ENCODE measurements around the gene HK1.

Gene HK1

GRCh38 chr10:69242040-69242851 lies 36.0 kb upstream of the HK1 start:
- no peak for DNase-seq
- no peaks in the 10 kb centered on the region for H3K36me3 ChIP-seq
- TF ChIP-seq, protein P1, sequence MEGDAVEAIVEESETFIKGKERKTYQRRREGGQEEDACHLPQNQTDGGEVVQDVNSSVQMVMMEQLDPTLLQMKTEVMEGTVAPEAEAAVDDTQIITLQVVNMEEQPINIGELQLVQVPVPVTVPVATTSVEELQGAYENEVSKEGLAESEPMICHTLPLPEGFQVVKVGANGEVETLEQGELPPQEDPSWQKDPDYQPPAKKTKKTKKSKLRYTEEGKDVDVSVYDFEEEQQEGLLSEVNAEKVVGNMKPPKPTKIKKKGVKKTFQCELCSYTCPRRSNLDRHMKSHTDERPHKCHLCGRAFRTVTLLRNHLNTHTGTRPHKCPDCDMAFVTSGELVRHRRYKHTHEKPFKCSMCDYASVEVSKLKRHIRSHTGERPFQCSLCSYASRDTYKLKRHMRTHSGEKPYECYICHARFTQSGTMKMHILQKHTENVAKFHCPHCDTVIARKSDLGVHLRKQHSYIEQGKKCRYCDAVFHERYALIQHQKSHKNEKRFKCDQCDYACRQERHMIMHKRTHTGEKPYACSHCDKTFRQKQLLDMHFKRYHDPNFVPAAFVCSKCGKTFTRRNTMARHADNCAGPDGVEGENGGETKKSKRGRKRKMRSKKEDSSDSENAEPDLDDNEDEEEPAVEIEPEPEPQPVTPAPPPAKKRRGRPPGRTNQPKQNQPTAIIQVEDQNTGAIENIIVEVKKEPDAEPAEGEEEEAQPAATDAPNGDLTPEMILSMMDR (IDR thresholded peaks at IDR 0.05; ENCODE audit: low read depth, low read length), result no peak
- H3K4me3 ChIP-seq (ENCODE audit: low read depth, low read length), result no peak overlapping the region
- H3K9me3 ChIP-seq (ENCODE audit: severe bottlenecking), result no peaks in the 10 kb centered on the region
- H3K27ac ChIP-seq, result no peak overlapping the region
- no peaks in the 10 kb centered on the region for H3K27me3 ChIP-seq (ENCODE audit: insufficient read depth, low read depth, severe bottlenecking)

GRCh38 chr10:69242852-69243212 lies 35.5 kb upstream of the HK1 start:
- no peaks in the 10 kb centered on the region for H3K36me3 ChIP-seq
- H3K9me3 ChIP-seq (ENCODE audit: severe bottlenecking), result no peaks in the 10 kb centered on the region
- H3K4me3 ChIP-seq (ENCODE audit: low read depth, low read length), result no peak overlapping the region
- H3K27ac ChIP-seq, result no peak overlapping the region
- DNase-seq, result no peak
- TF ChIP-seq, protein P1 (IDR thresholded peaks at IDR 0.05; ENCODE audit: low read depth, low read length), result no peak
- no peaks in the 10 kb centered on the region for H3K27me3 ChIP-seq (ENCODE audit: insufficient read depth, low read depth, severe bottlenecking)

- Histone ChIP-seq H3K27ac (no peak overlapping the region), H3K9me3 (ENCODE audit: severe bottlenecking) (no peaks in the 10 kb centered on the region), H3K4me3 (ENCODE audit: low read depth, low read length) (no peak overlapping the region), H3K27me3 (ENCODE audit: insufficient read depth, low read depth, severe bottlenecking) (no peaks in the 10 kb centered on the region), H3K36me3 (no peaks in the 10 kb centered on the region)
- no peak for DNase-seq
- TF ChIP-seq, protein P1 (IDR thresholded peaks at IDR 0.05; ENCODE audit: low read depth, low read length), result no peak
Observed at GRCh38 chr10:69243817-69244216, 34.5 kb upstream of the HK1 start.

GRCh38 chr10:69246036-69246435 lies 32.3 kb upstream of the HK1 start:
- no peak overlapping the region for H3K27ac ChIP-seq
- no peaks in the 10 kb centered on the region for H3K36me3 ChIP-seq
- H3K9me3 ChIP-seq (ENCODE audit: severe bottlenecking), result no peaks in the 10 kb centered on the region
- no peak for DNase-seq
- H3K4me3 ChIP-seq (ENCODE audit: low read depth, low read length), result no peak overlapping the region
- no peaks in the 10 kb centered on the region for H3K27me3 ChIP-seq (ENCODE audit: insufficient read depth, low read depth, severe bottlenecking)
- TF ChIP-seq, protein P1 (IDR thresholded peaks at IDR 0.05; ENCODE audit: low read depth, low read length), result no peak

GRCh38 chr10:69246581-69247312 lies 31.5 kb upstream of the HK1 start:
- no peaks in the 10 kb centered on the region for H3K27me3 ChIP-seq (ENCODE audit: insufficient read depth, low read depth, severe bottlenecking)
- no peak overlapping the region for H3K4me3 ChIP-seq (ENCODE audit: low read depth, low read length)
- H3K9me3 ChIP-seq (ENCODE audit: severe bottlenecking), result peaks cover 3% of the 10 kb centered on the region
- H3K36me3 ChIP-seq, result no peaks in the 10 kb centered on the region
- TF ChIP-seq, protein P1 (IDR thresholded peaks at IDR 0.05; ENCODE audit: low read depth, low read length), result no peak
- no peak overlapping the region for H3K27ac ChIP-seq
- no peak for DNase-seq
